Measurements from ENCODE around the gene THUMPD1.

DNA sequence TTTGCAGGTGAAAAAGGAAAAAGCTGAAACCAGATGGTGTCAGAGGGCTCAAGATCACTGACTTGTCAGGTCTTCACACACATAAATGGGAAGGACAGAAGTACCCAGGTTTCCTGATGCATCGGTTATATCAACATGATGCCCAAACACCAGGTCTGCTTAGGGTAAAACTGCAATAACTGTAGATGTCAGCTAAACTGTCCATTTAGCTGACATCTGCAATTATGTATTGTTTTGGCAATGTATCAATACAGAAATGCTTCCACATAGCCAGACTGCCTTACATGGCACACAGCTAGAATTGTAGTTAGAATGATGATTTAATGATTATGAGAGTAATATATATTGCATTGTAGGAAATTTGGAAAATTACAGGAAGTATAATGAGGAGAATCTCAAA lies 27.2 kb upstream of the THUMPD1 start:
- TF ChIP-seq, protein P1, sequence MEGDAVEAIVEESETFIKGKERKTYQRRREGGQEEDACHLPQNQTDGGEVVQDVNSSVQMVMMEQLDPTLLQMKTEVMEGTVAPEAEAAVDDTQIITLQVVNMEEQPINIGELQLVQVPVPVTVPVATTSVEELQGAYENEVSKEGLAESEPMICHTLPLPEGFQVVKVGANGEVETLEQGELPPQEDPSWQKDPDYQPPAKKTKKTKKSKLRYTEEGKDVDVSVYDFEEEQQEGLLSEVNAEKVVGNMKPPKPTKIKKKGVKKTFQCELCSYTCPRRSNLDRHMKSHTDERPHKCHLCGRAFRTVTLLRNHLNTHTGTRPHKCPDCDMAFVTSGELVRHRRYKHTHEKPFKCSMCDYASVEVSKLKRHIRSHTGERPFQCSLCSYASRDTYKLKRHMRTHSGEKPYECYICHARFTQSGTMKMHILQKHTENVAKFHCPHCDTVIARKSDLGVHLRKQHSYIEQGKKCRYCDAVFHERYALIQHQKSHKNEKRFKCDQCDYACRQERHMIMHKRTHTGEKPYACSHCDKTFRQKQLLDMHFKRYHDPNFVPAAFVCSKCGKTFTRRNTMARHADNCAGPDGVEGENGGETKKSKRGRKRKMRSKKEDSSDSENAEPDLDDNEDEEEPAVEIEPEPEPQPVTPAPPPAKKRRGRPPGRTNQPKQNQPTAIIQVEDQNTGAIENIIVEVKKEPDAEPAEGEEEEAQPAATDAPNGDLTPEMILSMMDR (IDR thresholded peaks at IDR 0.05 in 4 of 5, conservative IDR thresholded peaks at IDR 0.05 in 1 of 5), result no peak
- no peak for TF ChIP-seq POLR2A (IDR thresholded peaks at IDR 0.05)

Data from gastrocnemius medialis (tissue), 4 donors.